H9 (cell line): ENCODE measurements around the gene ATG5. TPM values are rescaled to one million over a fixed set of nuclear protein-coding genes. Genes with fewer than 3 reads are reported as not detected.

Experiments
- DNase-seq: peaks from one replicate; pipeline ENCODE4 v3.0.0-alpha.2; 2017
- H2AFZ ChIP-seq: one replicate; pipeline ENCODE4 v1.6.1; 2013; ENCODE audit warnings: mild to moderate bottlenecking, low read length, control low read depth, moderate library complexity
- H2AK5ac ChIP-seq: 2 replicates; pipeline ENCODE4 v1.6.1; 2013; ENCODE audit warnings: low read length, control low read depth, mixed read lengths; ENCODE audit not compliant: insufficient read length
- H2BK120ac ChIP-seq: one replicate; pipeline ENCODE4 v1.6.1; 2013; ENCODE audit warnings: low read depth, mild to moderate bottlenecking, low read length, control low read depth, inconsistent platforms; ENCODE audit not compliant: poor library complexity, severe bottlenecking
- H2BK12ac ChIP-seq: 2 replicates; pipeline ENCODE4 v1.6.1; 2013; ENCODE audit warnings: low read length, control low read depth, mixed read lengths, low read depth; ENCODE audit not compliant: insufficient read length
- H2BK15ac ChIP-seq: 2 replicates; pipeline ENCODE4 v1.6.1; 2013; ENCODE audit warnings: low read depth, low read length, control low read depth
- H2BK20ac ChIP-seq: one replicate; pipeline ENCODE4 v1.6.1; 2013; ENCODE audit warnings: low read depth, mild to moderate bottlenecking, low read length, control low read depth, inconsistent platforms; ENCODE audit not compliant: poor library complexity, severe bottlenecking
- H2BK5ac ChIP-seq: 2 replicates; pipeline ENCODE4 v1.6.1; 2013; ENCODE audit warnings: low read length, control low read depth, mixed read lengths; ENCODE audit not compliant: insufficient read length
- H3K14ac ChIP-seq: 2 replicates; pipeline ENCODE4 v1.6.1; 2013; ENCODE audit warnings: low read length, control low read depth; ENCODE audit not compliant: insufficient read depth
- H3K18ac ChIP-seq: 2 replicates; pipeline ENCODE4 v1.6.1; 2013; ENCODE audit warnings: low read depth, mild to moderate bottlenecking, mixed read lengths, low read length, control low read depth; ENCODE audit not compliant: insufficient read length
- H3K23ac ChIP-seq: 2 replicates; pipeline ENCODE4 v1.6.1; 2013; ENCODE audit warnings: low read length, control low read depth, mixed read lengths, low read depth; ENCODE audit not compliant: insufficient read length
- H3K23me2 ChIP-seq: 2 replicates; pipeline ENCODE4 v1.6.1; 2013; ENCODE audit warnings: low read depth, mild to moderate bottlenecking, mixed read lengths, low read length, control low read depth; ENCODE audit not compliant: insufficient read length, poor library complexity, severe bottlenecking
- H3K27ac ChIP-seq: 2 replicates; pipeline ENCODE4 v1.5.1; 2013; ENCODE audit warnings: low read length, control low read depth, mixed read lengths, low read depth; ENCODE audit not compliant: insufficient read length
- H3K27me3 ChIP-seq: 2 replicates; pipeline ENCODE4 v1.6.1; 2013; ENCODE audit warnings: low read length, control low read depth, inconsistent platforms; ENCODE audit not compliant: insufficient read depth
- H3K4ac ChIP-seq: 2 replicates; pipeline ENCODE4 v1.6.1; 2013; ENCODE audit warnings: low read depth, mild to moderate bottlenecking, control low read depth, inconsistent platforms, low read length, moderate library complexity
- H3K4me1 ChIP-seq: 2 replicates; pipeline ENCODE4 v1.6.1; 2013; ENCODE audit warnings: low read length, control low read depth, inconsistent platforms; ENCODE audit not compliant: insufficient read depth
- H3K4me2 ChIP-seq: 2 replicates; pipeline ENCODE4 v1.6.1; 2013; ENCODE audit warnings: low read length, control low read depth, mixed read lengths; ENCODE audit not compliant: insufficient read length, insufficient read depth
- H3K56ac ChIP-seq: 2 replicates; pipeline ENCODE4 v1.6.1; 2013; ENCODE audit warnings: low read depth, mild to moderate bottlenecking, mixed read lengths, low read length, control low read depth; ENCODE audit not compliant: insufficient read length
- H3K79me1 ChIP-seq: 2 replicates; pipeline ENCODE4 v1.6.1; 2013; ENCODE audit warnings: low read depth, mild to moderate bottlenecking, moderate library complexity, low read length, control low read depth, inconsistent platforms; ENCODE audit not compliant: insufficient read depth, poor library complexity, severe bottlenecking
- H3K79me2 ChIP-seq: 2 replicates; pipeline ENCODE4 v1.6.1; 2013; ENCODE audit warnings: low read length, control low read depth, inconsistent platforms; ENCODE audit not compliant: insufficient read depth
- H3K9ac ChIP-seq: 2 replicates; pipeline ENCODE4 v1.6.1; 2013; ENCODE audit warnings: low read length, control low read depth, mixed read lengths; ENCODE audit not compliant: insufficient read length; ENCODE audit errors: extremely low read depth
- H3K9me3 ChIP-seq: one replicate; pipeline ENCODE4 v1.6.1; 2013; ENCODE audit warnings: low read depth, low read length, inconsistent platforms; ENCODE audit not compliant: control insufficient read depth
- H3T11ph ChIP-seq: one replicate; pipeline ENCODE4 v1.6.1; 2013; ENCODE audit warnings: mild to moderate bottlenecking, low read length, control low read depth, inconsistent platforms
- H4K20me1 ChIP-seq: one replicate; pipeline ENCODE4 v1.6.1; 2013; ENCODE audit not compliant: control insufficient read depth, insufficient read length, insufficient read depth
- H4K5ac ChIP-seq: 2 replicates; pipeline ENCODE4 v1.6.1; 2013; ENCODE audit warnings: low read depth, mild to moderate bottlenecking, mixed read lengths, low read length, control low read depth; ENCODE audit not compliant: insufficient read length
- H4K8ac ChIP-seq: replicated peaks from 2 replicates; pipeline ENCODE4 v1.6.1; 2013; ENCODE audit warnings: low read length, control low read depth, mixed read lengths, low read depth; ENCODE audit not compliant: insufficient read length
- H4K91ac ChIP-seq: 2 replicates; pipeline ENCODE4 v1.6.1; 2013; ENCODE audit warnings: low read depth, mild to moderate bottlenecking, moderate library complexity, mixed read lengths, low read length, control low read depth; ENCODE audit not compliant: insufficient read length
- H3K27ac Mint-ChIP-seq, 3 experiments: 2 replicates in 2 of 3; 3 replicates in 1 of 3; pipeline ENCODE4 v1.8.0; 2020 to 2021; ENCODE audit warnings: mixed read lengths in 3 of 3, mild to moderate bottlenecking in 1 of 3, moderate library complexity in 1 of 3
- H3K27me3 Mint-ChIP-seq: 2 replicates; pipeline ENCODE4 v1.8.0; 2021; ENCODE audit warnings: low read depth, mild to moderate bottlenecking, moderate library complexity, mixed read lengths
- H3K36me3 Mint-ChIP-seq, 3 experiments: 2 replicates in 2 of 3; 3 replicates in 1 of 3; pipeline ENCODE4 v1.8.0; 2020 to 2021; ENCODE audit warnings: low read depth in 3 of 3, mixed read lengths in 3 of 3; ENCODE audit not compliant: insufficient read depth in 1 of 3
- H3K4me1 Mint-ChIP-seq, 2 experiments: 2 replicates each; pipeline ENCODE4 v1.8.0; 2020; ENCODE audit warnings: mixed read lengths in 2 of 2
- H3K4me3 Mint-ChIP-seq, 2 experiments: 2 replicates in 1 of 2; 3 replicates in 1 of 2; pipeline ENCODE4 v1.8.0; 2020 to 2021; ENCODE audit warnings: mild to moderate bottlenecking in 2 of 2, mixed read lengths in 2 of 2, moderate library complexity in 1 of 2
- H3K9me3 Mint-ChIP-seq, 2 experiments: 2 replicates in 1 of 2; 3 replicates in 1 of 2; pipeline ENCODE4 v1.8.0; 2020; ENCODE audit warnings: mild to moderate bottlenecking in 2 of 2, mixed read lengths in 2 of 2, moderate library complexity in 1 of 2
- CTCF ChIP-seq: fragments of 200-600 bp; sonication (generic); conservative IDR thresholded peaks from 3 replicates; pipeline ENCODE4 v1.8.0; 2021; ENCODE audit warnings: antibody characterized with exemption, mild to moderate bottlenecking
- WGBS: extraction: QIAGEN DNeasy Blood & Tissue Kit; methylation state at CpG from one replicate; pipeline ENCODE4 v1.1.7; 2013; ENCODE audit warnings: missing lambda C conversion rate, low lambda C conversion rate, mixed read lengths; ENCODE audit not compliant: insufficient read length; ENCODE audit errors: extremely low coverage; 5-methylcytosine and 5-hydroxymethylcytosine counted together
- total RNA-seq: library from RNA; stranded (reverse); gene quantifications from 2 replicates; pipeline ENCODE4 v1.2.1, GENCODE V29; 2021

ATG5 gene
- total RNA-seq, 1 experiment from 2014 or later = 36.7 TPM

- H2BK20ac ChIP-seq = no peak overlapping the region
- DNase-seq = no peak
- H4K20me1 ChIP-seq = no peaks in the 10 kb centered on the region
- H3K9me3 ChIP-seq = no peaks in the 10 kb centered on the region
- H3K27ac Mint-ChIP-seq = no peak overlapping the region
- H2BK15ac ChIP-seq = no peak overlapping the region
- no peaks in the 10 kb centered on the region for H3K79me1 ChIP-seq
- H2AK5ac ChIP-seq = no peak overlapping the region
- no peak overlapping the region for H3K14ac ChIP-seq
- H3K4me2 ChIP-seq = no peak overlapping the region
- H3T11ph ChIP-seq = no peak overlapping the region
- H4K5ac ChIP-seq = no peak overlapping the region
- H3K9ac ChIP-seq = no peak overlapping the region
- TF ChIP-seq CTCF = no peak
- peaks cover 0 to 24% (median 11%) of the 10 kb centered on the region in 3 experiments; a peak in 6 of 7 replicates for H3K36me3 Mint-ChIP-seq
- H3K4me1 ChIP-seq = peaks cover 3% of the 10 kb centered on the region
- no peak overlapping the region for H2AFZ ChIP-seq
- H3K4ac ChIP-seq = no peak overlapping the region
- no peaks in the 10 kb centered on the region for H3K9me3 Mint-ChIP-seq
- H3K23me2 ChIP-seq = no peaks in the 10 kb centered on the region
- H3K27ac ChIP-seq = no peak overlapping the region
- no peak overlapping the region for H4K8ac ChIP-seq
- H2BK12ac ChIP-seq = no peak overlapping the region
- H2BK120ac ChIP-seq = no peak overlapping the region
- no peak overlapping the region for H3K56ac ChIP-seq
- no peak overlapping the region for H4K91ac ChIP-seq
- no peak overlapping the region for H2BK5ac ChIP-seq
- H3K79me2 ChIP-seq = no peaks in the 10 kb centered on the region
- H3K27me3 ChIP-seq = no peaks in the 10 kb centered on the region
- no peak overlapping the region for H3K18ac ChIP-seq
- peaks cover 12% of the 10 kb centered on the region in 2 experiments for H3K4me1 Mint-ChIP-seq
- no CpG with 5 or more reads among the region's 1 CpG for WGBS
- H3K4me3 Mint-ChIP-seq = no peak overlapping the region
- no peaks in the 10 kb centered on the region for H3K27me3 Mint-ChIP-seq
- no peak overlapping the region for H3K23ac ChIP-seq
Measured at GRCh38 chr6:106206905-106207304, 118.7 kb downstream of the ATG5 start.
